SIG-M5 treated with dmso at 0.1 percent for 504 hours (cell line): ENCODE data around the gene DRAXIN.

ENCODE experiments used
- DNase-seq: peaks from one replicate; lab custom pipeline; 2025; ENCODE audit not compliant: unreplicated experiment; lab: John Stamatoyannopoulos, UW

DRAXIN gene

DNA sequence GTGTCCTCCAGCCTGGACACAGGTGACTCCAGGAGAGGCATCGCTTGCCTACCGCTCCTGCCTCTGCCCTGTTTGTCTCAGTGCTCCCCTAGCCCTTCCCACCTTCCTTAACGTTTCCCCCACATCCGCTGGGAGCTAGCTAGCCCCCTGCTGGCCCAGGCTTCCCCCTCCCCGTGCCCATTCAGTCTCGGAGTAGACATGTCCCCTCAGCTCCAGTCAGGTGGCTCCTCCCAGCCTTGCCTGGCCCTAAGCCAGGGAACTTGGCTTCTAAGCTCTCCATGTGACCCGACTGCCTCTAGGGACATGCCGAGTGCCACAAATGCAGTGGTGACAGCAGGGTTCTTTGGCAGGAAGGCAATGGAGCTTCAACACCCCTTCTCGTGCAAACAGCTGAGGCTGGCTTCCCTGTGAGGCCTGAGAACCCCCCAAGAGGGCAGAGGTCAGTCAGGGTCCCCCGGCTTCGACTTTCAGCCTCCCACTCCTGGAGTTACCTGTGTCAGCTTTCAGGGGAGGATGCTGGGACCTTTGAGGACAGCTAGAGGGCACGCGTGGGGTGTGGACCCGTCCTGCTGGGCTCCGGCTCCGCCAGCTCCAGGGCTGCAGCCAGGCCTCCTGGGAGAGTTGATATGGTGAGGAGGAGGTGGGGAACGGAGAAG, 16.2 kb downstream of the DRAXIN start:
- DNase-seq, result no peak

DNA sequence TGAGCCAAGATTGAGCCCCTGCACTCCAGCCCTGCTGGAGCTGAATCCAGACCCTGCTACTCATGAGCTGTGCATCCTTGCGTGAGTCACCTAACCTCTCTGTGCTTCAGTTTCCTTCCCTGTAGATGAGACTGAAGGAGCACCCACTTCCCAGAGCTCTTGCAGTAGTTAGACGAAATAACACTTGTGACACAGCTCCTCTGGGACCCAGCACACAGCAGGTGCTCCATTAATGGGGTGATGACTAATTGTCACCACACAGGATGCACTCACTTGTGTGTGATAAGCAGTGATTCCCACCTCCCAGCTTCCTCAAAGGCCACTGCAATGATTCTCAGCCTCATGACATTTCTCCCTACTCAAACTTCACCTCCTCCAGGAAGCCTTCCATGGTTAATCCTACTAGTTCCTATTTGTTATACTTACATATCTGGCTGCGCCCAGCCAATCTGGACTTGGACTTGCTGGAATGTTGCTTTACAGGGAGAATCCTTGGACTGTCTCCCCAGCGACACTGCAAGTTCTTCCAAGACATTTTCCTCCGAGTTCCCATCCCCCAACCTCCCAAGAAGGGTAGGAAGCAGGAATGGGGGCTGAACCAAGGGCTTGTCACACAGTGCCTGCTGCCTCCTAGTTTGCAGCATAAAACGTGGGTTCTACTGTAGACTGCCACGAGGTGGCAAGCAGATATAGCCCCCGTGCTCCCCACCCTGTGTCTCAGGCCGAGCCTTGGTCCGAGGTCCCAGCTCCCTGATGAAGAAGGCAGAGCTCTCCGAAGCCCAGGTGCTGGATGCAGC, 17.2 kb downstream of the DRAXIN start:
- no peak for DNase-seq

DNA sequence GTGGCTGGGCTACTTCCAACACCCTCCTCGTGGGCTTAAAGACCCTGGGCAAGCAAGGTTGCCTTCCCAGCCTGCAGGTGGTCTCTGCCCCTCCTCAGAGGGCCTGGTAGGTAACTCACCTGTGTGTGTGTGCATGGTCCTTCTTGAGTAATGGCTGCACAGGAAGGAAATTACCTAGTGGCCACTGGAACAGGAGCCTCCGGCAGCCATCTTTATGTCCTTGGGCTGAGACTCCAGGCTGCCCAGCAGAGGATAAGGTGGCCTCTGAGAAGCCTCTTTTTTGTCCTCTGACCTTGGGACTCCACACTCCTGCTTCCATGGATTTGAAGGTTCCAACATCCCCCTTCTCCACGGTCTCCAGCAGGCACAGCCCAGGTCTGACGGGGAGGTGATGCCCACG, 20.0 kb downstream of the DRAXIN start:
- no peak for DNase-seq

DNA sequence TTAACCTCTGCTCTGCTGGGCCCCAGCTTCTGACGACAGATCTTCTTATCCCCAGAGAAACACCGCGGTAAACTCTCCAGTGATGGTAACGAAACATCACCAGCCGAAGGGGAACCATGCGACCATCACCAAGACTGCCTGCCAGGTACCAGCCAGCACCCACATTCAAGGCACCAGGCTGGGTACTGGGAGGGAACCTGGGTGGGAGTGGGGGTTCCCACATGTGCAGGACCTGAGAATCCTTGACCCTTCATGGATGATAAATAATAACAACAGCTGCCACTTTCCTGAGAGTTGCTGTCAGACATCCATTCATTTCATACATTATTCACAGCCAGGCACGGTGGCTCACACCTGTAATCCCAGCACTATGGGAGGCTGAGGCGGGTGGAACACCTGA, 20.8 kb downstream of the DRAXIN start:
- no peak for DNase-seq

DNA sequence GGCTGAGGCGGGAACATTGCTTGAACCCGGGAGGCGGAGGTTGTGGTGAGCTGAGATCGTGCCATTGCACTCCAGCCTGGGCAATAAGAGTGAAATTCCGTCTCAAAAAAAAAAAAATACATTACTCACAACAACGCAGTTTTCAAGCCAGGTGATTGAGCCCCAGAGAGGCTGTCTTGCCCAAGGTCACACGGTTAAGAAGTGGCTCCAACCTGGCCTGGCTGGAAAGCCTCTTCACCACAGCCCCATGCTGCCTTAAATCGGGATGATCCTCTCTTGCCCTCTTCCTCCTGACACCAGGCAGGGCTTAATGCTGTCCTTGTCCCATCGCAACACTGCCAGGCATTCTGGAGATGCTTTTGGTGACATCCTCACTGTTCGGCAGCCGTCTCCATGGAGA, 21.6 kb downstream of the DRAXIN start:
- DNase-seq, result no peak

DNA sequence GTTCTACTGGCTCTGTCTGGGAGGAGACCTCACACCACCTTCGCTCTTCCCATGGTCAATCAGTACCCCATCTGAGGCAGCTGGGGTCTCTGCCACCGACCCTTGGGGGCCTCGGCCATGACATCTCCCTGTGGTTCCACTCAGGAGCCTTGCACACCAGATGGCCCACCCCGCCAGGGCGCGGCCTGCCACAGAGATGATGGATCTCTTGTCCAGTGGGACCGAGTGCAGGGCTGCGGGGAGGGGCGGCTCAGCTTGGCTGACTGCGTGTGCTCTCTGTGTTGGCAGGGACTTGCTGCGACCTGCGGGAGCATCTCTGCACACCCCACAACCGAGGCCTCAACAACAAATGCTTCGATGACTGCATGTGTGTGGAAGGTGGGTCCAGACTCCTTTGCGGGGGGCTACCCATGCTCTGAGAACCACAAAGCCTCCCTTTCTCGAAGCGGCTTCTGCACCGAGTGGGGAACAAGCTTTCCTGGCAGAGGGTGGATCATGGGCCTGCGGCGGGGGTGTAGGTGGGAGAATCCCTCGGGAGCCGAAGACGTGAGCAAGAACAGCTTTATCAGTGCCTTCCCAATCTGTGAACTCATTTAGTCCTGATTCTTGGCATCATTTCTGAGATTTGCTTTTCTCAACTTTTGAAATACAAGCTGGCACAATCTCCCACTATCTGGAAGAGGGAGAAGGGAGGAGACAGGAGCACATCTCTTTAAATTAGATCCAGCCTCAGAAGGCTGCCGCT, 23.5 kb downstream of the DRAXIN start:
- no peak for DNase-seq

DNA sequence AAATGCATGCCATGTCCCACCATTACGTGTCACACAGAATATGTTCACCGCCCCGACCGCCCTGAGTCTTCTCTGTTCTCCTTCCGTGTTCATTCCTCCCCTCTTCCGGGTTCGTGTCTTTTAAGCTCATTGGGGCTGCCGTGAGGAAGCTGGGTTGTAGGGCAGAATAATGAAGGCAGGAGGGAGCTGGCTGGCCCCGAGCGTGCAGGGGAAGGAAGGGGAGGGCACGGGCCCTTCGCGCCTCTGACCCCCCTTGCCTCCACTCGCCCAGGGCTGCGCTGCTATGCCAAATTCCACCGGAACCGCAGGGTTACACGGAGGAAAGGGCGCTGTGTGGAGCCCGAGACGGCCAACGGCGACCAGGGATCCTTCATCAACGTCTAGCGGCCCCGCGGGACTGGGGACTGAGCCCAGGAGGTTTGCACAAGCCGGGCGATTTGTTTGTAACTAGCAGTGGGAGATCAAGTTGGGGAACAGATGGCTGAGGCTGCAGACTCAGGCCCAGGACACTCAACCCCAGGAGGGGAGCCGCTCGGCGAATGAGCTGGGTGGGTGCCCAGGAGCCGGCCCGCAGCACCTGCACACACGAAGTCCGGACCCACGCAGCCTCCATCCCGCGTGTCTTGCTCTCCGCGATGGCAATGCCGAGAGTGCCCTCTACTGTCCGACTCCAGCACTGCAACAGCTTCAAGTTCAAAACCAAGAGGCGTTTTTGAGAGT, 28.0 kb downstream of the DRAXIN start:
- DNase-seq, result peak; percentile 65

DNA sequence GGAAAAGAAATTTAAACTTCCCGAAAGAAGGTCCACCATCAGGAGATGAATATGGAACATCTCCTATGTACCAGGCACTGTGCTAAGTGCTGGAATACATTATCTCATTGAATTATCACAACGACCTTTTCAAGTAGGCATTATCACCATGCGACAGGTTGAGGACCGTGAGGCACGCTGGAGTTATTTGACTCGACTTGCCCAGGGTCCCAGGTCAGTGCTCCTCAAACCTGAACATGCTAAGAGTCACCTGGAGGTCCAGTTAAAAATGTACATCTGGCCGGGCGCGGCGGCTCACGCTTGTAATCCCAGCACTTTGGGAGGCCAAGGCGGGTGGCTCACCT, 28.5 kb downstream of the DRAXIN start:
- no peak for DNase-seq

DNA sequence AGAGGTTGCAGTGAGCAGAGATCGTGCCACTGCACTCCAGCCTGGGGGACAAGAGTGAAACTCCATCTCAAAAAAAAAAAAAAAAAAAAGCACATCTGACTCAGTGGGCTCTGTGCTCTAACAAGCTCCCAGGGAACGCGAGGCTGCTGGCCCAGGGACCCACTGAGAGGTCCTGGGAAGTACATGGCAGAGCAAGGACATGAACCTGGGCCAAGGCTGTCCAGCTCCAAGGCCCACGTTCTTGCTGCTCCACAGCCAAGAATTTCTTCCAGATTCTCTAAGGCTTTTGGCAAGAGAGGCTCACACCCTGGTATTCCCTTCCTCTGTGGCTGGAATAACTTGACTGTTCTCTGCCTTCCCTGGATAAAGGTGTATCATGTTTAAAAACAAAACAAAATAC, 29.0 kb downstream of the DRAXIN start:
- DNase-seq, result no peak

DNA sequence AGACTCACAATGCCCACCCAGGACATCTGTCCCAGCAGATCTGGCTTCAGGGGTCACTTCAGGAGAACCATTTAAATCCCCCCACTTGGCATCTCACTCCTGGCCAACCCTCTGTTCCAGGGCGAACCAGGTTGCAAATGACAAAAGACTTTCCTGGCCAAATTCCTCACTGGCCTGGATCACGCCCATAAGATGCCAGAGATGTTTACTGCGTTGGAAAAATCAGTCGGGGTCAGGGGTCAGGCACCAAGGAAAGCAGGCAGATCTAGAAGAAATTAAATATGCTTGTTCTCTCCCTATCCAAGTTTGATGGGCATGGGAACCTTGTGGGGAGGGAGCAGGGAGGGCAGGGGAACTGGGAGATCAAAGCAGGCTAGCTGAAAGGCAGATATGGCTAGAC, 29.8 kb downstream of the DRAXIN start:
- no peak for DNase-seq

DNA sequence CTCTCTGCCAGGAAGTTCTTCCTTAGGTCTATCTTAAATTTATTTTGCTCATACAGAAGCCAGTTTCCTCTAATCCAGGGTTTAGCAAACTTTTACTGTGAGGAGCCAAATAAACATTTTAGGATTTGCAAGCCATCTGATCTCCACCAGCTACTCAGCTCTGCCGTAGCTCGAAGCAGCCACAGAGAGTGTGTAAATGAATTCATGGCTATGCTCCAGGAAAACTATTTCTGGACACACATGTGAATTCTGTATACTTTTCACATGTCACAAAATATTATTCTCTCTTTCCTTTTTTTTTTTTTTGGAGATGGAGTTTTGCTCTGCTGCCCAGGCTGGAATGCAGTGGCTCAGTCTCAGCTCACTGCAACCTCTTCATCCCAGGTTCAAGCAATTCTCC, 31.0 kb downstream of the DRAXIN start:
- no peak for DNase-seq

DNA sequence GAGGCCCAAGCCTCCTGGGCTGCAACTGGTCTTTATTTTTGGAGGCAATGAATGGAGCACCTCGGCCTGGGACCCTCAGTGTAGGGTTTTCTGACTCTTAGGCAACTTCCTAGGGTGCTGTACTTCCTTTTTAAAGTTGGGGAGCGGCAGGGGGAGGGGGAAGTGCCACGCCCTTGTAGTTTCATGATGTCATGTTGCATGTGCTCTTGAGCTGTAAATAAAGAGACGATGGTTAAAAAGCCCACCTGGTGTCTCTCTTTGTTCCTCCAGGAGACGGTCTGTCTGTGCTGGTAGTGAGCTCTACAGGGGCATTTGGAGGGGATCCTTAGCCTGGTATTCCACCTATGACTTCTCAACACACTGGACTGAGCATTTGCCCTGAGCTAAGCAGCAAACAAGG, 34.1 kb downstream of the DRAXIN start:
- DNase-seq, result peak; percentile 48

DNA sequence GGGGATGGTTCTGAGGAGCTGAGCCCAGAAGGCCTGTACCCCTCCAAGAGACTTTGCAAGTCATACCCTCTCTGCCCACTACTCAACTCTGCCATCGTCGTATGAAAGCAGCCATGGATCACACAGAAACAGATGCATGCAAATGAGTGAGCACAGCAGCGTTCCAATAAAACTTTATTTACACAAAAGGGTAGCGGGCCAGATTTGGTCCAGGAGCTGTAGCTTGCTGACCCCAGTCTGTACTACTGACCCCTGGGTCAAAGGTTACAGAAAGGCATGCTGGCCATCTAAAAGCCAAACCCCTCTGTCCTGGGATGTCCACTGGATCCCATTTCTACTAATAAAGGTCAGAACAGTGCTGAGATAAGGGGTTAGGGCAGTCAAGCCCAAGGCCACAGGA, 35.6 kb downstream of the DRAXIN start:
- no peak for DNase-seq

DNA sequence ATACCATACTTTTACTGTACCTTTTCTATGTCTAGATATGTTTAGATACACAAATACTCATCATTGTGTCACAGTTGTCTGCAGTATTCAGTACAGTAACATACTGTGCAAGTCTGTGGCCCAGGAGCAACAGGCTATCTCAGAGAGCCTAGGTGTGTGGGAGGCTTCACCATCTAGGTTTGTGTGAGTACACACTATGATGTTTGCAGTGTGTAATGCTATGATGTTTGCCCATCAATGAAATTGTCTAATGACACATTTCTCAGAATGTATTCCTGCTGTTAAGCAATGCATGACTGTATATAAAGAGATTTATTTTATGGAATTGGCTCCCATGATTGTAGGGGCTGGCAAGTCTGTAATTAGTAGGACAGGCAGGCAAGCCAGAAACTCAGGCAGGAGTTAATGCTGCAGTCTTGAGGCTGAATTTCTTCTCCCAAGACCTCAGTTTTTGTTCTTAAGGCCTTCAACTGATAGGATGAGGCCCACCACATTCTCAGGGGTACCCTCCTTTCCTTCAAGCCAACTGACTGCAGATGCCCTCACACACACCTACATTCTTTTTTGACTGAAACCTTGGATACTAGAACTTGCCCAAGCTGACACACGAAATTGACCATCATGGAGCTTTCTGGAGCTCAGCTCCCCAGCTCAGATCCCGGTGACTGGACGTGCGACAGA, 36.8 kb downstream of the DRAXIN start:
- DNase-seq, result no peak

DNA sequence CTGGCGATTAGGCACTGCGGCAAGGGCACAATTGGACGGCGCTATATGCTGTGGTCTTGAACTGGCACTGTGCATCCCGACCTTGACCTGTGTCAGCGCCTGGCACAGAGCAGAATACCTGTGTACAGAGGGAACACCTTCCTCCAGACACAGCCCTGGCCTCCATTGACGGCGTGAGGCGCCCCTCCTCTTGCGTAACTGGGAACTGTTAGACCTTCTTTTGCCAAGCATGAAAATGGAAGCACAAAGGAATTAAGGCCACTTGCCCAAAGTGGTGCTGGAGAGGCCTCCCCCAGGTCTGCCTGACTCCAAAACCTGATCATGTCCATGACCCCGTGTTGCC, 37.6 kb downstream of the DRAXIN start:
- no peak for DNase-seq

DNA sequence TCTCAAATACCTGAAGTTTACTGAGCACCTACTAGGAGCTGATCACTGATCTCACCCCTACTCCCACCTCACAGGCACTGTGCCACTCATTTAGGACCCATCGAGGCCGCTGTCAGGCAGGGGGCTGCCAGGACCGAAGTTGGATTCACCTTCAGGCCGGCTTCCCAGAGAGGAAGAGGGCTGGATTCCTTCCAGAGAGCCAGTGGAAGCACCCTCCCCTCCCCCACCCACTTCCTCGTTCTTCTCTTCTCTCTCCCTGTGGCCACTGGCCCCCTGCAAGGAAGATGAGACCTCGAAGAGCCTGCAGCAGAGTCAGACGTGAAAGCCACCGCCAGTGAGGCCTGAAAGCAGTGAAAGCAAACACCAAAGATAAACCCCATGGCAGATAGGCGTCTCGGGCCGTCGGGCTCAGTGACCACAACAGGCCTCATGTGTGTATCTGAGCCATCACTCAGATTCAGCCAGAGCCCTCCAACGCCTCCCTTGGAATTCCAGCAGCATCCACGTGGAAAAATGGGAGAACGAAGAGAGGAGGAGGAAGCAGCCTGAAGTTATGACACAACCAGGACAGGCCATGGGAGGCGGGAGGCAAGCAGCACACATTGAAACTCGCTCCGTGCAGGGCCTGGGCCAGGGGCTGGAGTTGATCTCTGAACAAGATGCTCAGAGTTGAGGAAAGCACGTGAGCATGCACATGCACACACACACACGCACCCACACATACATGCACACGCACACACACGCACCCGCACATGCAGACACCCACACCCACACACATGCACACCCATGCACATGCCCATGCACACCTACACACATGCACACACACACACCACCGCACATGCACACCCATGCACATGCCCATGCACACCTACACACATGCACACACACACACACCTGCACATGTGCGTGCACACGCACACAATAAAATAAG, 38.3 kb downstream of the DRAXIN start:
- DNase-seq, result peak; percentile 15

DNA sequence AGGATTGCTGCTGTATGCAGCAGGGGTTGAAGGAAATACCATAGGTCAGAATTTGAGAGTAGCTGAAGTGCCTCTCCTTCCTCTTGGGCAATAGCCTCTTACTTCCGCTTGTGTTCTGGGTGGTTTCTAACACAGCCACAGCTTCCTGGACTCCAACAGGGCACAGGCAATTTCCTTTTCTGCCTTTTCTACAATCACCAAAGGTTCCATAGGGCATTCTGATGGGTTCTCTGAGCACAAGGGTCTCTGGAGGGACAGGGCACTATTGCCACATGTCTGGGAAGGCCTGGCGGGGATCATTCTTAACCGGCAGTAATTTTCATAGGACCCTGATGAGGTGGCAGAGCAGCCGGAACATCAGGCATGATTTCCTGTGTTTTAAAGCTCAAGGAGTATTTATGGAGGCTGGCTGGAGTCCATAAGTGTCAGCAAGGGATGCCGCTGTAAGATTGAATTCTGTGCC, 39.0 kb downstream of the DRAXIN start:
- DNase-seq, result peak; percentile 96

DNA sequence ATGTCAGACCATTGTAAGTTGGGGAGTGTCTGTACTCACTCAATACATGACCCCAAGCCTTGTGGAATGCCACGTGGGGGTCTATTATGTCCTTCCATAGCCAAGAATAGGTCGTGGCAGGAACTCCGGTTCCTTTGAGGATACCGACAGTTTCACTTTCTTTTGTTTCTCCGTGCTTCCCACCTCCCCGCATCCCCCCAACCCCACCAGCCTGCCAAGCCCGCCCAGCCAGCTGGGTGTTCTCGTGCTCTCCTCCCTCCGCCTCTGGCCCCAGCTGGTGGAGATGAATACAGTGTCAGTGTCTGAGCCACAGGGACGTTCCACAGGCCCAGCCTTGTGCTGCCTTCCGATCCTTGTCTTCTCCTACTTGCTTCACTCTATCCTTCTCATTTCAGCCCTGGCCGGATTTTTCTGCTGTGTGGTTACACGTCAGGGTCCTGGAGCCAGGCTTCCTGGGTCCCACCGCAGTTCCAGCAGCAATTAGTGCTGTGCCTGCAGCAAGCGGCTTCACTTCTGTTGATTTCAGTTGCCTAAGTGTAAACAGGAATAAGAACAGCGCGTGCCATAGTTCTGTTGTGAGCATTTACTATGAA, 40.3 kb downstream of the DRAXIN start:
- DNase-seq, result no peak

DNA sequence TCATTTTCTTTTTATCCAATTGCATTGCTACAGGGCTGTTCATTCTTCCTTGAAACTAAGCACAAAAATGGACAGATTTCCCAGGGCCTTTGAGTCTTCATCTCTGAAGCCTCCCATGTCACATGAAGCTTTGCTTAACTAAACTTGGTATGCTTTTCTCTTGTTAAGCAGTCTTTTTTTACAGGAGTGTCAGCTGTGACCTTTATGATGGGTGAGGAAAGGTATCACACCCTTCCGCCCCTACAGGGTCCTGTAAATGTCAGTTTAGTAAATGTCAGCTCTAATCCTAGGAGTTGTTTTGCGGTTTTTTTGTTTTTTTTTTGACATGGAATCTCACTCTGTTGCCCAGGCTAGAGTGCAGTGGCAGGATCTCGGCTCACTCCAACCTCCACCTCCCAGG, 41.8 kb downstream of the DRAXIN start:
- DNase-seq, result no peak

DNA sequence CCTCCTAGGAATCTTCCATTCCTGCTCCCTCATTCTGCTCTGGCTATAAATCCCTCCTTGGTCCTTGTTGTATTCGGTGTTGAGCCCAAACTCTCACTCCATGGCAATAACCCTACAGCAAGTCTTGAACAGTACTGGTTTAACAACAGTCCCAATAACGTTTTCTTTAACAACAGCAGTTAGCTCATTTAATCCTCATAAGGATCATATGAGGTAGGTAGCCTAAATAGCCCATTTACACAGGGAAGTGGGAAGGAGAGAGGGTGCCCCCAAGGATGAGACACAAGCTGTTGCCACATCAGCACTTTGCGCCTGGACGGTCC, 44.0 kb downstream of the DRAXIN start:
- no peak for DNase-seq
